ENCODE results near the gene UBE2C.
"Not testable (repeated sequence)": the region's sequence is repeated elsewhere in the genome, so short reads cannot be mapped to it uniquely, and the experiment has no call there.

Gene UBE2C
- 0.13 to 5.4 (median 1.4) reads per million in 9 experiments for total RNA-seq

DNA sequence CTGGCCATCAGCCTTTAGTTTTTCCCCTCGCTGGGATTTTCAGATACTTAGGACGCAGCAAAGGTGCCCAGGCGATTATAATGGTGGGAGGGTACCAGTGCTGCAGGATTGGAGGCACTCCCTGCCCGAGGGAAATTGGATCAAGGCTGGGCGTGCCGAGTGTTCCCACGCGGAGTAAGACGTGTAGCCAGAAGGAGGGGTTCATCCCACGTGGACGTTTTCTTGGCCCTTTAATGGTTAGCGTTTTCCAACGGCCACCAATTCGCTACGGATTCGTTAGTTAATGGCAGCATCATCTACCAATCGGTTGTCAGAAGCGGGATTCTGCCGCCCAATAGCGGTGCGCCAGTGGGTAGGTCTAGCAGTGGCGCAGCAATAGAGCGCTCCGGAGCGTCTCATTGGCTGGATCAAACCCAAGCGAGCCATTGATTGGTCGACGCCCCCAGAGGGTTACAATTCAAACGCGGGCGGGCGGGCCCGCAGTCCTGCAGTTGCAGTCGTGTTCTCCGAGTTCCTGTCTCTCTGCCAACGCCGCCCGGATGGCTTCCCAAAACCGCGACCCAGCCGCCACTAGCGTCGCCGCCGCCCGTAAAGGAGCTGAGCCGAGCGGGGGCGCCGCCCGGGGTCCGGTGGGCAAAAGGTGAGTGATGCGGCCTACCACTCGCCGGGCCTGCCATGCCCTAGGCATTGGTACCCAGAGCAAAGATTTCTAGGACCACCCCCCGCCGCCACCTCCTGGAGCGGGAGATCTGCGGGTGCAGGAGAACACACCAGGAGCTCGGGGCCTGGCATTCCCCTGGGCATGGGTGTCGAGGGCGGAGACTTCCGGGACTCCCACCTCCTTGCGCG is at the start of gene UBE2C:
Gene UBE2C, plus strand, starts transcription at position 488 of the 849 bp plus-strand sequence. Its CDS starts 52 bp downstream, at position 540.
- peak within 1 kb of the TSS; percentile 84 to 90 for H3K4me3 Mint-ChIP-seq
- H3K27ac Mint-ChIP-seq, result peak within 1 kb of the TSS in 1 of 2 donors; percentile 84
- no peaks in the 10 kb centered on the region for H3K9me3 Mint-ChIP-seq
- peaks cover 14 to 19% of the 10 kb centered on the region in 2 donors for H3K4me1 Mint-ChIP-seq (ENCODE audit: low read depth in 2 of 2)
- ATAC-seq (replicated peaks), result peak; percentile 99
- H3K27me3 Mint-ChIP-seq, result no peaks in the 10 kb centered on the region
- DNase-seq, result peak; percentile 90 to 92 (median 91)
- H3K36me3 Mint-ChIP-seq (ENCODE audit: insufficient read depth), result peaks cover 32% of the 10 kb centered on the region

DNA sequence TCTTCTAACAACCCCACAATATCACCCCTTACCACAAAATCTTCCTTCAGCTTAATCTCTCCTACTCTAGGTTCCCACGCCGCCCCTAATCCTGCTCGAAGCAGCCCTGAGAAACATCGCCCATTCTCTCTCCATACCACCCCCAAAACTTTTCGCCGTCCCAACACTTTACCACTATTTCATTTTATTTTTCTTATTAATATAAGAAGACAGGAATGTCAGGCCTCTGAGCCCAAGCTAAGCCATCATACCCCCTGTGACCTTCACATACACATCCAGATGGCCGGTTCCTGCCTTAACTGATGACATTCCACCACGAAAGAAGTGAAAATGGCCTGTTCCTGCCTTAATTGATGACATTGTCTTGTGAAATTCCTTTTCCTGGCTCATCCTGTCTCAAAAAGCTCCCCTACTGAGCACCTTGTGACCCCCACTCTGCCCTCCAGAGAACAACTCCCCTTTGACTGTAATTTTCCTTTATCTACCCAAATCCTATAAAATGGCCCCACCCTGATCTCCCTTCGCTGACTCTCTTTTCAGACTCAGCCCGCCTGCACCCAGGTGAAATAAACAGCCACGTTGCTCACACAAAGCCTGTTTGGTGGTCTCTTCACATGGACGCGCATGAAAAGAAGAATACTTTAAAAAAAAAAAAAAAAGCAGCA is 47.7 kb upstream of the UBE2C start:
- H3K9me3 Mint-ChIP-seq; H3K36me3 Mint-ChIP-seq (ENCODE audit: insufficient read depth); DNase-seq; H3K27ac Mint-ChIP-seq; H3K4me1 Mint-ChIP-seq (ENCODE audit: low read depth in 2 of 2); ATAC-seq (replicated peaks); H3K4me3 Mint-ChIP-seq: not testable (repeated sequence)
- peaks cover 16 to 19% of the 10 kb centered on the region in 2 donors for H3K27me3 Mint-ChIP-seq

DNA sequence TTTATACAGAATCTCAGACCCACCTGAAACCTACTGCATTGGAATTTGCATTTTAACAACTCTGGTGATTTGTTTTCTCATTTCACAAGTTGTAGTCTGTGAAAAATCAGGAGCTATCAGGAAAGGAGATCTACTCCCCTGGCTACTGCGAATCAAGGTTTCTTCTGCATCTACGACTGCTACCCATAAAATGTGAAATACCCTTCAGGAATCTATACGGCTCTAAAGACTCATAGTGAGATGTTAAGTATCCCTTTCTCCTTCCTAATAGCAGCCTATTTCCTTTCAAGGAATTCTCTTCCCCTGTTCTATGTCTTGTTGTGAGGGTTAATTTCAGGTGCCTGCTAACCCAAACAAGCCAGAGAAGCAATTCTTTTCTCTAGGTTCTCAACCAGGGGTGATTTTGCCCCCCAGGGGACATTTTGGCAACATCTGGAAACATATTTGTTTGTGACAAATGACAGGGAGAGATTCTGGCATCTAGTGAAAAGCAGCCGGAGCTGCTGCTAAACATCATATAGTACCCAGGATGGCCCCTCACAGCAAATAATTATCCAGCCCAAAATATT is 47.1 kb upstream of the UBE2C start:
- Mint-ChIP-seq H3K36me3 (ENCODE audit: insufficient read depth) (no peaks in the 10 kb centered on the region), H3K27me3 (peaks cover 11 to 12% of the 10 kb centered on the region in 2 donors), H3K9me3 (no peaks in the 10 kb centered on the region), H3K27ac (no peak overlapping the region), H3K4me3 (no peak overlapping the region), H3K4me1 (ENCODE audit: low read depth in 2 of 2) (no peaks in the 10 kb centered on the region)
- ATAC-seq (replicated peaks) (no peak), DNase-seq (no peak)

GRCh38 chr20:45765980-45766379 is 46.5 kb upstream of the UBE2C start:
- Mint-ChIP-seq H3K4me1 (ENCODE audit: low read depth in 2 of 2) (no peaks in the 10 kb centered on the region), H3K4me3 (no peak overlapping the region), H3K27me3 (peaks cover 5 to 6% of the 10 kb centered on the region in 2 donors), H3K9me3 (no peaks in the 10 kb centered on the region), H3K27ac (no peak overlapping the region), H3K36me3 (ENCODE audit: insufficient read depth) (no peaks in the 10 kb centered on the region)
- no peak for DNase-seq
- ATAC-seq (replicated peaks), result no peak

DNA sequence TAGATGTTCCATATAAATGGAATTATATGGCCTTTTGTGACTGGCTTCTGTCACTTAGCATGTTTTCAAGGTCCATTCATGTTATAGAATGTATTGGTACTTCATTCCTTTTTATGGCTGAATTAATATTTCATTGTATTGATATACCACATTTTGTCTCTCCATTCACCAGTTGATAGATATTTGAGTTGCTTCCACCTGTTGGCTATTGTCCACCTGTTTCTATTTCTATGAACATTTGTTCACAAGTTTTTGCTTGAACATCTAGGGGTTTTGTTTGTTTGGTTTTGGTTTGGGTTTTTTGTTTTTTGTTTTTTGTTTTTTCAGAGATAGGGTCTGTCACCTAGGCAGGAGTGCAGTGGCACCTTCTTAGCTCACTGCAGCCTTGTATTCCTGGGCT is 44.0 kb upstream of the UBE2C start:
- H3K4me3 Mint-ChIP-seq, result no peak overlapping the region
- no peaks in the 10 kb centered on the region for H3K4me1 Mint-ChIP-seq (ENCODE audit: low read depth in 2 of 2)
- DNase-seq, result no peak
- H3K27ac Mint-ChIP-seq, result no peak overlapping the region
- no peaks in the 10 kb centered on the region for H3K36me3 Mint-ChIP-seq (ENCODE audit: insufficient read depth)
- no peaks in the 10 kb centered on the region for H3K27me3 Mint-ChIP-seq
- ATAC-seq (replicated peaks), result no peak
- H3K9me3 Mint-ChIP-seq, result no peaks in the 10 kb centered on the region

- H3K4me3 Mint-ChIP-seq, result no peak overlapping the region
- ATAC-seq (replicated peaks), result peak; percentile 85
- H3K4me1 Mint-ChIP-seq (ENCODE audit: low read depth in 2 of 2), result no peaks in the 10 kb centered on the region
- peaks cover 22 to 27% of the 10 kb centered on the region in 2 donors for H3K27me3 Mint-ChIP-seq
- DNase-seq, result peak; percentile 76 to 80 (median 77)
- H3K27ac Mint-ChIP-seq, result no peak overlapping the region
- no peaks in the 10 kb centered on the region for H3K36me3 Mint-ChIP-seq (ENCODE audit: insufficient read depth)
- no peaks in the 10 kb centered on the region for H3K9me3 Mint-ChIP-seq
Observed at GRCh38 chr20:45771182-45771759, 41.2 kb upstream of the UBE2C start.

DNA sequence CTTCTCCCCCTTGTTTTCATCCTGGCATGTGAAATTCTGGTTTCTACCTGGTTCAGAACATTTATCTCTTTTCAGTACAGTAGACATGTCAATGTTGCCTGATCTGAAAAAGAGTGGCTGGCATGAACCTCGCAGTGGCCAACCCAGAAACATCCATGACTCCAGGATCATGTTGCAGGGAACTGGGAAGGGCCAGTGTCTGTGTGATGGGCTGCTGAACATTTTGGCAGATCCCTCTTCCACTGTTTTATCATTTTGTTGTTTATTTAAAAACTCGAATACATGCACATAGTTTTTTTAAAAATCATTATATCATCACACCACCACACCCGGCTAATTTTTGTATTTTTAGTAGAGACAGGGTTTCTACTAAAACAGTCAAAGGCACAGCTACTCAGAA is 39.8 kb upstream of the UBE2C start:
- no peak overlapping the region for H3K27ac Mint-ChIP-seq
- H3K4me1 Mint-ChIP-seq (ENCODE audit: low read depth in 2 of 2), result no peaks in the 10 kb centered on the region
- no peak overlapping the region for H3K4me3 Mint-ChIP-seq
- H3K36me3 Mint-ChIP-seq (ENCODE audit: insufficient read depth), result no peaks in the 10 kb centered on the region
- peaks cover 22 to 27% of the 10 kb centered on the region in 2 donors for H3K27me3 Mint-ChIP-seq
- H3K9me3 Mint-ChIP-seq, result no peaks in the 10 kb centered on the region
- ATAC-seq (replicated peaks), result no peak
- DNase-seq, result no peak

GRCh38 chr20:45774945-45775344 is 37.5 kb upstream of the UBE2C start:
- Mint-ChIP-seq H3K4me1 (ENCODE audit: low read depth in 2 of 2) (no peaks in the 10 kb centered on the region), H3K9me3 (no peaks in the 10 kb centered on the region), H3K4me3 (no peak overlapping the region), H3K27me3 (peaks cover 22 to 27% of the 10 kb centered on the region in 2 donors), H3K36me3 (ENCODE audit: insufficient read depth) (no peaks in the 10 kb centered on the region), H3K27ac (no peak overlapping the region)
- DNase-seq (no peak), ATAC-seq (replicated peaks) (no peak)

DNA sequence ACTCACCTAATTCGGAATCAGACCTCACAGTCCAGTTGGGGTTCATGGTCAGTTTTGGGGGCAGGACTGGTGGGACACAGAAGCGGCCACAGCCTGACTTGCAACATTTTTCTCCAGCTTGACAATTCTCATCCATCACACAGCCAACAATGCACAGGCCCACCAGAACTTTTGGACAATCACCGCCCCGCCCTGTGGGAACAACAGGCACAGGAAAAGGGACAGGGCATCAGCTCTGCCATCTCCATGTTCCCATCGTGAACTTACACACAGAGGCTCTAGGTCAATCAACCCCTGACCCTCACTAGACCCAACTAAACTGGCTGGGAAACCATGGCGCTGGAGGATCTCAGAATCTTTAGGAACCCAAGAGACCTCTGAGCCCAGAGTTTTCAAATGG is 37.0 kb upstream of the UBE2C start:
- Mint-ChIP-seq H3K9me3 (no peaks in the 10 kb centered on the region), H3K4me3 (no peak overlapping the region), H3K27me3 (peaks cover 22 to 27% of the 10 kb centered on the region in 2 donors), H3K36me3 (ENCODE audit: insufficient read depth) (no peaks in the 10 kb centered on the region), H3K4me1 (ENCODE audit: low read depth in 2 of 2) (no peaks in the 10 kb centered on the region), H3K27ac (no peak overlapping the region)
- ATAC-seq (replicated peaks) (no peak), DNase-seq (no peak)

- Mint-ChIP-seq H3K36me3 (ENCODE audit: insufficient read depth) (no peaks in the 10 kb centered on the region), H3K27me3 (peaks cover 22 to 27% of the 10 kb centered on the region in 2 donors), H3K9me3 (no peaks in the 10 kb centered on the region), H3K4me3 (no peak overlapping the region), H3K4me1 (ENCODE audit: low read depth in 2 of 2) (no peaks in the 10 kb centered on the region), H3K27ac (no peak overlapping the region)
- DNase-seq, result no peak
- no peak for ATAC-seq (replicated peaks)
Observed at GRCh38 chr20:45776931-45777330, 35.5 kb upstream of the UBE2C start.

- H3K27me3 Mint-ChIP-seq, result peaks cover 15 to 20% of the 10 kb centered on the region in 2 donors
- no peak overlapping the region for H3K27ac Mint-ChIP-seq
- H3K4me3 Mint-ChIP-seq, result no peak overlapping the region
- H3K9me3 Mint-ChIP-seq, result no peaks in the 10 kb centered on the region
- ATAC-seq (replicated peaks) (no peak), DNase-seq (no peak)
- peaks cover 5 to 7% of the 10 kb centered on the region in 2 donors for H3K4me1 Mint-ChIP-seq (ENCODE audit: low read depth in 2 of 2)
- H3K36me3 Mint-ChIP-seq (ENCODE audit: insufficient read depth), result no peaks in the 10 kb centered on the region
Observed at GRCh38 chr20:45779011-45779915, 33.2 kb upstream of the UBE2C start.

DNA sequence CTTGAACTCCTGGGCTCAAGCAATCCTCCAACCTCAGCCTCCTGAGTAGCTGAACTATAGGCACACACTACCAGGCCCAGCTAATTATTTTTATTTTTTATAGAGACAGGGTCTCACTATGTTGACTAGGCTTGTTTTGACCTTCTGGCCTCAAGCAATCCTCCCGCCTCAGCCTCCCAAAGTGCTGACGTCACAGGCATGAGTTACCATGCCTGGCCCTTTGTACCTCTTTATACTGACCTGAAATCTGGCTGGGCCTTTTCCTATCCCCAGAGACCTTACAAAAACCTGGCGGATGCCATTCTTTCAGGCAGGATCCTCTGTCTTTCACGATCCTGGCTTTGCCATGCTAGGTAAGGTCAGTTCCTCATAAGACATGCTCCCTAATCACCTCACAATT is 32.3 kb upstream of the UBE2C start:
- H3K27me3 Mint-ChIP-seq, result peaks cover 9 to 11% of the 10 kb centered on the region in 2 donors
- ATAC-seq (replicated peaks) (no peak), DNase-seq (no peak)
- H3K4me3 Mint-ChIP-seq, result no peak overlapping the region
- no peaks in the 10 kb centered on the region for H3K9me3 Mint-ChIP-seq
- H3K36me3 Mint-ChIP-seq (ENCODE audit: insufficient read depth), result no peaks in the 10 kb centered on the region
- H3K27ac Mint-ChIP-seq, result peak overlapping the region in 1 of 2 donors; percentile 46
- peaks cover 5 to 7% of the 10 kb centered on the region in 2 donors for H3K4me1 Mint-ChIP-seq (ENCODE audit: low read depth in 2 of 2)
